ENCODE results near the gene PIK3C3. TPM values are rescaled to one million over a fixed set of nuclear protein-coding genes. Genes with fewer than 3 reads are reported as not detected.

PIK3C3 gene
- total RNA-seq, 1 experiment from 2014 or later, result 50.8 TPM

GRCh38 chr18:41938445-41938844 is 16.6 kb upstream of the PIK3C3 start:
- H3K4me3 ChIP-seq (ENCODE audit: low read depth, low read length, poor library complexity, severe bottlenecking), result no peak overlapping the region
- H3K4me1 ChIP-seq (ENCODE audit: insufficient read depth, low read length, poor library complexity, severe bottlenecking), result peaks cover 43% of the 10 kb centered on the region
- no TSS peak for BruUV-seq (replicated peaks)
- no peaks in the 10 kb centered on the region for H3K27me3 ChIP-seq (replicated peaks; ENCODE audit: insufficient read depth, low read depth, low read length, poor library complexity)
- peak overlapping the region; percentile 86 for H3K27ac ChIP-seq (ENCODE audit: low read depth, low read length, poor library complexity, severe bottlenecking)
- TF ChIP-seq, protein P1, sequence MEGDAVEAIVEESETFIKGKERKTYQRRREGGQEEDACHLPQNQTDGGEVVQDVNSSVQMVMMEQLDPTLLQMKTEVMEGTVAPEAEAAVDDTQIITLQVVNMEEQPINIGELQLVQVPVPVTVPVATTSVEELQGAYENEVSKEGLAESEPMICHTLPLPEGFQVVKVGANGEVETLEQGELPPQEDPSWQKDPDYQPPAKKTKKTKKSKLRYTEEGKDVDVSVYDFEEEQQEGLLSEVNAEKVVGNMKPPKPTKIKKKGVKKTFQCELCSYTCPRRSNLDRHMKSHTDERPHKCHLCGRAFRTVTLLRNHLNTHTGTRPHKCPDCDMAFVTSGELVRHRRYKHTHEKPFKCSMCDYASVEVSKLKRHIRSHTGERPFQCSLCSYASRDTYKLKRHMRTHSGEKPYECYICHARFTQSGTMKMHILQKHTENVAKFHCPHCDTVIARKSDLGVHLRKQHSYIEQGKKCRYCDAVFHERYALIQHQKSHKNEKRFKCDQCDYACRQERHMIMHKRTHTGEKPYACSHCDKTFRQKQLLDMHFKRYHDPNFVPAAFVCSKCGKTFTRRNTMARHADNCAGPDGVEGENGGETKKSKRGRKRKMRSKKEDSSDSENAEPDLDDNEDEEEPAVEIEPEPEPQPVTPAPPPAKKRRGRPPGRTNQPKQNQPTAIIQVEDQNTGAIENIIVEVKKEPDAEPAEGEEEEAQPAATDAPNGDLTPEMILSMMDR (conservative IDR thresholded peaks at IDR 0.05; ENCODE audit: low read depth, low read length), result 0 out of 2 replicates have a peak, but pooled peaks have one; percentile 12
- TF ChIP-seq EZH2 (IDR thresholded peaks at IDR 0.05; ENCODE audit: borderline replicate concordance, low read depth, low read length, poor library complexity, severe bottlenecking), result no peak
- H3K36me3 ChIP-seq (ENCODE audit: insufficient read depth, low read length, poor library complexity, severe bottlenecking), result no peaks in the 10 kb centered on the region
- ChIA-PET CTCF (interaction anchor here (0.5 kb wide), 1 partner anchor 27 kb away, joined by 4 read pairs; no protein-coding TSS in a partner anchor), POLR2A (ENCODE audit: low non-redundant PET) (no interaction called here)
- H3K9me3 ChIP-seq (ENCODE audit: low read depth, low read length, poor library complexity, severe bottlenecking), result no peaks in the 10 kb centered on the region
- intact Hi-C loops (cut with micrococcal nuclease; ENCODE audit: unreplicated experiment), result loop anchor here (5.0 kb wide), 1 partner anchor 339 kb away; no protein-coding TSS in a partner anchor
- peak; percentile 89 for DNase-seq (ENCODE audit: low spot score)

- ChIA-PET POLR2A (ENCODE audit: low non-redundant PET) (interaction anchor here (0.7 kb wide), 1 partner anchor 40 kb away, joined by 3 read pairs; no protein-coding TSS in a partner anchor), CTCF (interaction anchor here (0.7 kb wide), 1 partner anchor 1662 kb away, joined by 4 read pairs; no protein-coding TSS in a partner anchor)
- no peak for DNase-seq (ENCODE audit: low spot score)
- H3K4me1 ChIP-seq (ENCODE audit: insufficient read depth, low read length, poor library complexity, severe bottlenecking), result peaks cover 40% of the 10 kb centered on the region
- no peak overlapping the region for H3K4me3 ChIP-seq (ENCODE audit: low read depth, low read length, poor library complexity, severe bottlenecking)
- no peaks in the 10 kb centered on the region for H3K36me3 ChIP-seq (ENCODE audit: insufficient read depth, low read length, poor library complexity, severe bottlenecking)
- H3K9me3 ChIP-seq (ENCODE audit: low read depth, low read length, poor library complexity, severe bottlenecking), result no peaks in the 10 kb centered on the region
- no peak overlapping the region for H3K27ac ChIP-seq (ENCODE audit: low read depth, low read length, poor library complexity, severe bottlenecking)
- TF ChIP-seq, protein P1 (conservative IDR thresholded peaks at IDR 0.05; ENCODE audit: low read depth, low read length), result no peak
- no peak for TF ChIP-seq EZH2 (IDR thresholded peaks at IDR 0.05; ENCODE audit: borderline replicate concordance, low read depth, low read length, poor library complexity, severe bottlenecking)
- BruUV-seq (replicated peaks), result no TSS peak
- no peaks in the 10 kb centered on the region for H3K27me3 ChIP-seq (replicated peaks; ENCODE audit: insufficient read depth, low read depth, low read length, poor library complexity)
- intact Hi-C loops (cut with micrococcal nuclease; ENCODE audit: unreplicated experiment), result loop anchor here (5.0 kb wide), 1 partner anchor 338 kb away; no protein-coding TSS in a partner anchor
Measured at GRCh38 chr18:41939326-41939725, 15.7 kb upstream of the PIK3C3 start.

- POLR2A ChIA-PET (ENCODE audit: low non-redundant PET), result no interaction called here
- H3K36me3 ChIP-seq (ENCODE audit: insufficient read depth, low read length, poor library complexity, severe bottlenecking), result no peaks in the 10 kb centered on the region
- no peak overlapping the region for H3K4me3 ChIP-seq (ENCODE audit: low read depth, low read length, poor library complexity, severe bottlenecking)
- no peak for TF ChIP-seq EZH2 (IDR thresholded peaks at IDR 0.05; ENCODE audit: borderline replicate concordance, low read depth, low read length, poor library complexity, severe bottlenecking)
- TF ChIP-seq, protein P1 (conservative IDR thresholded peaks at IDR 0.05; ENCODE audit: low read depth, low read length), result no peak
- BruUV-seq (replicated peaks), result no TSS peak
- H3K9me3 ChIP-seq (ENCODE audit: low read depth, low read length, poor library complexity, severe bottlenecking), result no peaks in the 10 kb centered on the region
- H3K27ac ChIP-seq (ENCODE audit: low read depth, low read length, poor library complexity, severe bottlenecking), result no peak overlapping the region
- H3K4me1 ChIP-seq (ENCODE audit: insufficient read depth, low read length, poor library complexity, severe bottlenecking), result peaks cover 27% of the 10 kb centered on the region
- H3K27me3 ChIP-seq (replicated peaks; ENCODE audit: insufficient read depth, low read depth, low read length, poor library complexity), result no peaks in the 10 kb centered on the region
- CTCF ChIA-PET, result no interaction called here
- no peak for DNase-seq (ENCODE audit: low spot score)
- intact Hi-C loops (cut with micrococcal nuclease; ENCODE audit: unreplicated experiment), result no loop called here
Measured at GRCh38 chr18:41940506-41941215, 14.4 kb upstream of the PIK3C3 start.

All from A673 (cell line).